HEK293 (cell line): Measurements from ENCODE around the gene NAA25.

Experiments
- KLF10 ChIP-seq: fragments of 450-650 bp; IDR thresholded peaks from 2 replicates; pipeline ENCODE4 v1.5.1; 2018; ENCODE audit warnings: missing biosample characterization, mild to moderate bottlenecking, missing genetic modification characterization
- KLF16 ChIP-seq: fragments of 450-650 bp; formaldehyde crosslinking; IDR thresholded peaks from 2 replicates; pipeline ENCODE4 v1.5.1; 2017; ENCODE audit warnings: missing biosample characterization, missing genetic modification characterization
- ZBTB17 ChIP-seq: fragments of 450-650 bp; formaldehyde crosslinking; IDR thresholded peaks from 2 replicates; pipeline ENCODE4 v1.5.1; 2016; ENCODE audit warnings: missing biosample characterization, missing genetic modification characterization
- ZFP41 ChIP-seq: fragments of 450-650 bp; formaldehyde crosslinking; IDR thresholded peaks from 2 replicates; pipeline ENCODE4 v1.5.1; 2016; ENCODE audit warnings: missing biosample characterization, missing genetic modification characterization, borderline replicate concordance
- TF ChIP-seq, protein P1 (sequence below): fragments of 450-650 bp; formaldehyde crosslinking; IDR thresholded peaks from 2 replicates; pipeline ENCODE4 v1.5.1; 2016; ENCODE audit warnings: missing biosample characterization, missing genetic modification characterization

DNA sequence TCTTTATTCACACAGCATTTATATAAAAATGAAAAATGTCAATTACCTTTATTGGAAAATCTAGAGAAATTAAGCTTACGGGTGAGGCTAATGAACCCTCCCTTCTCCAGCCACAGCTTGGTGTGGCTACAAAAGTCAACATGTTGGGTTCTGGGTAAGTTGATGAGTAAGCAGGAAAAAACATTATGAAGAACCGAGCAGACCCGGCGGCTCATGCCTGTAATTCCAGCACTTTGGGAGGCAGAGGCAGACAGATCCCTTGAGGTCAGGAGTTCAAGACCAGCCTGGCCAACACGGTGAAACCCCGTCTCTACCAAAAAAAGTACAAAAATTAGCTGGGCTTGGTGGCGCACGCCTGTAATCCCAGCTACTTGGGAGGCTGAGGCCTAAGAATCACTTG lies 10.9 kb downstream of the NAA25 start:
- TF ChIP-seq, protein P1, sequence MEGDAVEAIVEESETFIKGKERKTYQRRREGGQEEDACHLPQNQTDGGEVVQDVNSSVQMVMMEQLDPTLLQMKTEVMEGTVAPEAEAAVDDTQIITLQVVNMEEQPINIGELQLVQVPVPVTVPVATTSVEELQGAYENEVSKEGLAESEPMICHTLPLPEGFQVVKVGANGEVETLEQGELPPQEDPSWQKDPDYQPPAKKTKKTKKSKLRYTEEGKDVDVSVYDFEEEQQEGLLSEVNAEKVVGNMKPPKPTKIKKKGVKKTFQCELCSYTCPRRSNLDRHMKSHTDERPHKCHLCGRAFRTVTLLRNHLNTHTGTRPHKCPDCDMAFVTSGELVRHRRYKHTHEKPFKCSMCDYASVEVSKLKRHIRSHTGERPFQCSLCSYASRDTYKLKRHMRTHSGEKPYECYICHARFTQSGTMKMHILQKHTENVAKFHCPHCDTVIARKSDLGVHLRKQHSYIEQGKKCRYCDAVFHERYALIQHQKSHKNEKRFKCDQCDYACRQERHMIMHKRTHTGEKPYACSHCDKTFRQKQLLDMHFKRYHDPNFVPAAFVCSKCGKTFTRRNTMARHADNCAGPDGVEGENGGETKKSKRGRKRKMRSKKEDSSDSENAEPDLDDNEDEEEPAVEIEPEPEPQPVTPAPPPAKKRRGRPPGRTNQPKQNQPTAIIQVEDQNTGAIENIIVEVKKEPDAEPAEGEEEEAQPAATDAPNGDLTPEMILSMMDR (tag by site-specific recombination) = no peak
- TF ChIP-seq ZFP41 (tag by site-specific recombination) = no peak
- no peak for TF ChIP-seq KLF16 (tag by site-specific recombination)
- TF ChIP-seq ZBTB17 = no peak
- TF ChIP-seq KLF10 = no peak
